Activated naive CD4-positive, alpha-beta T cell treated with anti-CD3 and anti-CD28 coated beads, Interleukin-2, amount 10 ng/mL, durations not matched to agents 7 days and 5 days (primary cell): ENCODE data around the gene MORN2.
"Not testable (repeated sequence)": the region's sequence is repeated elsewhere in the genome, so short reads cannot be mapped to it uniquely, and the experiment has no call there.

Source experiments
- CTCF ChIA-PET: fragments of 350-600 bp; sonication (Branson Sonifier 250); formaldehyde crosslinking; loops from one replicate; lab custom pipeline; 2021; ENCODE audit warnings: antibody characterized with exemption; lab: Charles Lee
- DNase-seq: peaks from one replicate; pipeline ENCODE4 v3.0.0-alpha.2; 2020
- H3K27ac Mint-ChIP-seq: one replicate; pipeline ENCODE4 v1.8.0; 2021; ENCODE audit warnings: mild to moderate bottlenecking, moderate library complexity, mixed read lengths
- H3K27me3 Mint-ChIP-seq: one replicate; pipeline ENCODE4 v1.8.0; 2021; ENCODE audit warnings: mild to moderate bottlenecking, mixed read lengths
- H3K36me3 Mint-ChIP-seq: one replicate; pipeline ENCODE4 v1.8.0; 2021; ENCODE audit warnings: mixed read lengths
- H3K4me1 Mint-ChIP-seq: one replicate; pipeline ENCODE4 v1.8.0; 2021; ENCODE audit warnings: mixed read lengths
- H3K4me3 Mint-ChIP-seq: one replicate; pipeline ENCODE4 v1.8.0; 2021; ENCODE audit warnings: mild to moderate bottlenecking, moderate library complexity, mixed read lengths
- H3K9me3 Mint-ChIP-seq: one replicate; pipeline ENCODE4 v1.8.0; 2021; ENCODE audit warnings: mixed read lengths

Gene MORN2

DNA sequence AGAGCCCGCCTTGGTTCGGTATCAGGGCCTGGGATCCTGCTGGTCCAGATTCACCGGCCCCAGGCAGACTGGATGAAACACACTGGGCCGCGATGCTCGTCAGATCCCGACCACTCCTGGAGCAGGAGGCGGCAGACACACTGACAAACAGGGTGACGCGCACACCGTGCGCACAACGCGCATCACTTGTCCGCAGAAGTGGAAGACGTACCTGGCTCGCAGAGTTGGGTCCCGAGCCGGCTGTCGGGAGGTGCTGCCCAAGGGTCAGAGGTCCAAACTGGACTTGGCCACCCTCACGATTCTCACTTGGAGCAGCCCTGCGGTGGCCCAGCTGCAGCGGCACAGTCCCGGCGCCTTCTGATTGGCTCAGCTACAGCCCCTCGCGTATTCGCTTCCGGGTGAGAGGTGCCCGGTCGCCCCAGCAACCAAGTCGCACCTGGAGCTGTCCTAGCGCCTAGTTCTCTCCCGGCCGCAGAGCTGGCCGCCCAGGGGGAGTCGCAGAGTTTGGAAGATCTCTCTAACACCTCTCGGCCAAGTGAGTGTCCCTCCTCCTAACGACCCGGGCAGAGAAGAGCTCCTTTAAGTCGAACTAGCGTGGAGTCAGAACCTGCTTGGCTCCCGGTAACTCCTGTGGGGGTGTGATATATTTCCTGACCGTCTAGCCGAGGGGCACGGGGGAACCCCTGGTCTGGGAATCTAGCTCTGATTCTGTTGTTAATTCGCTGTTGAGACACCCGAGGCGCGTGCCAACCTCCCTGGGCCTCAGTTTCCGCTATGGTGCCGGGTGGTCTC is at the start of gene MORN2, which contains the start of gene DHX57:
MORN2 (plus strand) TSS at position 401 of the 792 bp plus-strand sequence.
DHX57 (minus strand) TSS at position 359 of the 792 bp plus-strand sequence. CDS start 7,529 bp downstream, outside the sequence.
- Mint-ChIP-seq H3K4me1 (peaks cover 22% of the 10 kb centered on the region), H3K27me3 (no peaks in the 10 kb centered on the region), H3K36me3 (peaks cover 5% of the 10 kb centered on the region), H3K4me3 (peak within 1 kb of the TSS; percentile 81), H3K9me3 (peaks cover 10% of the 10 kb centered on the region), H3K27ac (peak within 1 kb of the TSS; percentile 70)
- DNase-seq, result peak; percentile 92
- CTCF ChIA-PET, result no interaction called here

DNA sequence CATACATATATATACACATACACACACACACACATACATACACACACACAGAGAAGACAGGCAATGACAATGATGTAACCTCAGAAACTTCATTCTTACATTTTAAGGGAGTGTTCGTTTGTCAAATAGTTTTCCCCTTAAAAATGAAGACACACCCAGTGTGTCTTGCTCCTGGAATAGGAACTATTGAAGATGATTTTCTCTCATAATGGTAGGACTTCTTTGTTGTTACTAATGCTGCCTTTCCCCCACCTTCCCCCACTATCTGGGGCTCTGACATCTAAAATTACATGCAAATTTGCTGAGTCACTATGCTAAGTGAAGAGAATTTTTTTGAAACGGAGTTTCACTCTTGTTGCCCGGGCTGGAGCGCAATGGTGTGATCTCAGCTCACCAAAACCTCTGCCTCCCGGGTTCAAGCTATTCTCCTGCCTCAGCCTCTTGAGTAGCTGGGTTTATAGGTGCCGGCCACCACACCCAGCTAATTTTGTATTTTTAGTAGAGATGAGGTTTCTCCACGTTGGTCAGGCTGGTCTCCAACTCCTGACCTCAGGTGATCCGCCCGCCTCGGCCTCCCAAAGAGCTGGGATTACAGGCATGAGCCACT is 48.1 kb upstream of the MORN2 start:
- H3K4me3 Mint-ChIP-seq, H3K4me1 Mint-ChIP-seq: not testable (repeated sequence)
- peaks cover 13% of the 10 kb centered on the region for H3K36me3 Mint-ChIP-seq

DNA sequence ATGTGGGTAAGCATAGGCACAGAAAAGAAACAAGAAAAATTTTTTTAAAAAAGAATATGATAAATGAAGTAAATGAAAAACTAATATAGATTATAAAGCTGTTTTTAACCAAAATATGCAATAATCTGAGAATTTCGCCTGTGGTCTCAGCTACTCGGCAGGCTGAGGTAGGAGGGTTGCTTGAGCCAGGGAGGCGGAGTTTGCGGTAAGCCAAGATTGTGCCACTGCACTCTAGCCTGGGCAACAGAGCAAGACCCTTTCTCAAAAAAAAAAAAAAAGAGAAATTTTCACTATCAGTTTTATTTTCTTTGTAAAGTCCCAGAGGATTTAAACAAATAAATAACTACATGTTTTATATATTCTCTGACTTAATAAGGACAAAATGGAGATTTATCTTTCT is 47.3 kb upstream of the MORN2 start:
- DNase-seq, result no peak
- no peak overlapping the region for H3K4me3 Mint-ChIP-seq
- CTCF ChIA-PET, result interaction anchor here (1.2 kb wide), 1 partner anchor 293 kb away, joined by 3 read pairs; no protein-coding TSS in a partner anchor
- H3K27ac Mint-ChIP-seq, result no peak overlapping the region
- H3K4me1 Mint-ChIP-seq, result peaks cover 5% of the 10 kb centered on the region
- peaks cover 9% of the 10 kb centered on the region for H3K36me3 Mint-ChIP-seq
- no peaks in the 10 kb centered on the region for H3K9me3 Mint-ChIP-seq
- no peaks in the 10 kb centered on the region for H3K27me3 Mint-ChIP-seq

More for the DNA sequence above, 48.1 kb upstream of the MORN2 start:
- H3K9me3 Mint-ChIP-seq, DNase-seq, H3K27me3 Mint-ChIP-seq, CTCF ChIA-PET, H3K27ac Mint-ChIP-seq: not testable (repeated sequence)

DNA sequence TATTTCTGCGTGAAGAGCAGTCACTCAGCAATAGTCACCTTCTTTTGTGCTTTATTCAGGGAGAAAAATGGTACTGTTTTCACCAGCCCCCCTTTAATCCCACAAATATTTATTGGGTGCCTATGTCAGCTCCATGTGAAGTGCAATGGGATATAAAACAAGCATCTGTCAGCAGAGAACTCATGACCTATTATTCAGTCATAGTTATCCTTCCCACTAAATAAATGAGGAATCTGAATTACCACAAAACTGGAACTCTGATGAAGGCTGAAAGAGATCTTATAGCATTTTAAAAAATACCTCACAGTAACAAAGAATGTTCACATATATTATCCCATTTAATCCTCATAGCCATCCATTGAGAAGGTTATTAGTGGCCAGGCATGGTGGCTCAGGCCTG is 45.8 kb upstream of the MORN2 start:
- peaks cover 10% of the 10 kb centered on the region for H3K36me3 Mint-ChIP-seq

DNA sequence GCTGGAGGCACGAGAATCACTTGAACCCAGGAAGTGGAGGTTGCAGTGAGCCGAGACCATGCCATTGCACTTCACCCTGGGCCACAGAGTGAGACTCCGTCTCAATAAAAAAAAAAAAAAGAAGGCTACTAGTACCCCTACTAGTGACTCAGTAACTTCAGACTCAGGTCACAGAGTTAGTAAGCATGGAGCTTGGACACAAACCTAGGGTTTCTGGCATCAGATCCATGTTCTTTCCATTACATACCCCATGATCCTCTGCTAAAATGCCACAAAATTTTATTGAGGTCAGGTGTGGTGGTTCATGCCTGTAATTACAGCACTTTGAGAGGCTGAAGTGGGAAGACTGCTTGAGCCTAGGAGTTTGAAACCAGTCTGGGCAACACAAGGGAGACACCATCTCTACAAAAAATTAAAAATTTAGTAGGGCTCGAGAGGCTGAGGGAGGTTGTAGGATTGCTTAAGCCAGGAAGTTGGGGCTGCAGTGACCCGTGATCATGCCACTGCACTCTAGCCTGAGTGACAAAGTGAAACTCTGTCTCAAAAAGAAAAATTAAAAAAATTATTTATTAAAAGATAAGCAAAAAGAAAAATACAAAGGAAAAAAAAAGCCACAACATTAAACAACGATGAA is 45.1 kb upstream of the MORN2 start:
- peaks cover 8% of the 10 kb centered on the region for H3K36me3 Mint-ChIP-seq
- no peak for DNase-seq
- no peaks in the 10 kb centered on the region for H3K9me3 Mint-ChIP-seq
- H3K4me3 Mint-ChIP-seq, result no peak overlapping the region
- no peak overlapping the region for H3K27ac Mint-ChIP-seq
- CTCF ChIA-PET, result interaction anchor here (0.7 kb wide), 1 partner anchor 221 kb away, joined by 4 read pairs; no protein-coding TSS in a partner anchor
- no peaks in the 10 kb centered on the region for H3K27me3 Mint-ChIP-seq
- peaks cover 5% of the 10 kb centered on the region for H3K4me1 Mint-ChIP-seq

More for the DNA sequence above, 45.8 kb upstream of the MORN2 start:
- CTCF ChIA-PET, result no interaction called here
- Mint-ChIP-seq H3K27ac (no peak overlapping the region), H3K4me3 (no peak overlapping the region), H3K4me1 (peaks cover 5% of the 10 kb centered on the region), H3K27me3 (no peaks in the 10 kb centered on the region), H3K9me3 (no peaks in the 10 kb centered on the region)
- no peak for DNase-seq

DNA sequence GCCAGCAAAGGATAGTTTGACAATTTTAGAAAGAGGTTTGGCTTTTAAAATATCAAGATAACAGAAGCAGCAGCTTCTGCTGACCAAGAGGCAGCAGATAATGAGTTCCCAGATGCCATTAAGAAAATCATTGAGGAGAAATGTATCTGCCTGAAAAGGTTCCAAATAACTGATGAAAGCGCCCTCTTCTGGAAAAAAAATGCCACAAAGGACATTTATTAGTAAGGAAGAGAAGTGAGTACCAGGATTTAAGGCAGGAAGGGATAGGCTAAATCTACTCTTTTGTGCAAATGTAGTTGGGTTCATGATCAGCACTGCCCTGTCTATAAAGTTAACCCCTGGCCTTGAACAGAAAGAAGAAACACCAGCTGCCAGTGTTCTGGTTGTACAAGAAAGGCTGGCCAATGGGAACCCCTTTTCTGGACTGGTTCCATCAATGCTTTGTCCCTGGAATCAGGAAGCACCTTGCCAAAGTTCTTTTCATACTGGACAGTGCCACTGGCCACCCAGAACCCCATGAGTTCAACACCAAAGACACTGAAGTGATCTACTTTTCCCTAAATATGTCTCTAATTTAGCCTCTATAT is 40.7 kb upstream of the MORN2 start:
- no peaks in the 10 kb centered on the region for H3K9me3 Mint-ChIP-seq
- H3K27ac Mint-ChIP-seq, result no peak overlapping the region
- H3K4me1 Mint-ChIP-seq, result peaks cover 3% of the 10 kb centered on the region
- CTCF ChIA-PET, result interaction anchor here (1.0 to 1.7 kb wide), 5 partner anchors 9 to 122 kb away, joined by 3 to 6 read pairs (median 3); no protein-coding TSS in a partner anchor
- no peaks in the 10 kb centered on the region for H3K27me3 Mint-ChIP-seq
- no peak overlapping the region for H3K4me3 Mint-ChIP-seq
- peaks cover 4% of the 10 kb centered on the region for H3K36me3 Mint-ChIP-seq
- DNase-seq, result no peak

DNA sequence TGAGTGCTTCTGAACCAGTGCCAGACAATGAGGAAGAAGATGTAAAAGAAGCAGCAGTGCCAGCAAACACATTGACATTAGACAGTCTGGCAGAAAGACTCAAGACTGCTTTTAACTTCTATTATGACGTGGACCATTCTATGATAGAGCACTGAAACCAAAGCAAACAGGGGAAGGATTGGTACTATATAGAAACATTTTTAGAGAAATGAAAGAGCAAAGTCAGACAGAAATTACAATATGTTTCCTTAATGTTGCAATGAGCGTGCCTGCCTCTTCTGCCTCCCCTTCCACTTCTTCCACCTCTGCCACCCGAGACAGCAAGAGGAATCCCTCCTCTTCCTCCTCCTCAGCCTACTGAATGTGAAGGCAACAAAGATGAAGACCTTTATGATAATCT is 39.8 kb upstream of the MORN2 start:
- H3K27ac Mint-ChIP-seq, result no peak overlapping the region

DNA sequence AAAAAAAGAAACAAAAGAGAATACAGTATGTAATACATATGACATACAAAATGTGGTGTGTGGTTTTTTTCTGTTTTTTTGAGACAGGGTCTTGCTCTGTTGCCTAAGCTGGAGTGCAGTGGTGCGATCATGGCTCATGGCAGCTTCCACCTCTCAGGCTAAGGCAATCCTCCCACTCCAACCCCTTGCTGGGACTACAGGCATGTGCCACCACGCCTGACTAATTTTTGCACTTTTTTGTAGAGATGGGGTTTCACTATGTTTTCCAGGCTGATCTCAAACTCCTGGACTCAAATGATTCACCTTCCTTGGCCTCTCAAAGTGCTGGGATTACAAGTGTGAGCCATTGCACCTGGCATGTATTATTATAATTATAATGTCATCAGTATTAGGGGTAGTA is 39.0 kb upstream of the MORN2 start:
- Mint-ChIP-seq H3K27ac (no peak overlapping the region), H3K4me3 (no peak overlapping the region), H3K9me3 (no peaks in the 10 kb centered on the region), H3K36me3 (peaks cover 10% of the 10 kb centered on the region), H3K4me1 (peaks cover 3% of the 10 kb centered on the region), H3K27me3 (no peaks in the 10 kb centered on the region)
- CTCF ChIA-PET, result interaction anchor here (1.1 kb wide), 1 partner anchor 111 kb away, joined by 3 read pairs; no protein-coding TSS in a partner anchor
- DNase-seq, result no peak

More for the DNA sequence above, 39.8 kb upstream of the MORN2 start:
- no peak overlapping the region for H3K4me3 Mint-ChIP-seq
- DNase-seq, result no peak
- H3K27me3 Mint-ChIP-seq, result no peaks in the 10 kb centered on the region
- H3K36me3 Mint-ChIP-seq, result peaks cover 4% of the 10 kb centered on the region
- CTCF ChIA-PET, result interaction anchor here (1.7 kb wide), 1 partner anchor 10 kb away, joined by 6 read pairs; no protein-coding TSS in a partner anchor
- H3K9me3 Mint-ChIP-seq, result no peaks in the 10 kb centered on the region
- peaks cover 3% of the 10 kb centered on the region for H3K4me1 Mint-ChIP-seq

DNA sequence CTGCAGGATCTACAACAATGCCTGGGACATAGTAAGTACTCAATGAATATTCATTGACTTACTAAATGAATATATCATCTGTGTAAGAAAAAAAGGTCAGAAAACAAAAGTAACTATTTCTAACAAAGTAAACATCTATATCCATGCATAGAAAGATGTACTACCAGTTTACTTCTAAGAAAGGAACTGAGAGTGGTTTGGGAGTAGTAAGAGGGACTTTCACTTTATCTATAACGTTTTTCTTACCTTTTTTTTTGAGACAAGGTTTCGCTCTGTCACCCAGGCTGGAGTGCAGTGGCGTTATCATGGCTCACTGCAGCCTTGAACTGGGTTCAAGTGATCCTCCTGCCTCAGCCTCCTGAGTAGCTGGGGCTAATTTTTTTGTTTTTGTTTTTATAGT is 25.7 kb upstream of the MORN2 start:
- no peaks in the 10 kb centered on the region for H3K27me3 Mint-ChIP-seq
- H3K4me1 Mint-ChIP-seq, result no peaks in the 10 kb centered on the region
- no peak overlapping the region for H3K27ac Mint-ChIP-seq
- DNase-seq, result no peak
- H3K36me3 Mint-ChIP-seq, result peaks cover 16% of the 10 kb centered on the region
- no peak overlapping the region for H3K4me3 Mint-ChIP-seq
- no peaks in the 10 kb centered on the region for H3K9me3 Mint-ChIP-seq
- CTCF ChIA-PET, result no interaction called here

DNA sequence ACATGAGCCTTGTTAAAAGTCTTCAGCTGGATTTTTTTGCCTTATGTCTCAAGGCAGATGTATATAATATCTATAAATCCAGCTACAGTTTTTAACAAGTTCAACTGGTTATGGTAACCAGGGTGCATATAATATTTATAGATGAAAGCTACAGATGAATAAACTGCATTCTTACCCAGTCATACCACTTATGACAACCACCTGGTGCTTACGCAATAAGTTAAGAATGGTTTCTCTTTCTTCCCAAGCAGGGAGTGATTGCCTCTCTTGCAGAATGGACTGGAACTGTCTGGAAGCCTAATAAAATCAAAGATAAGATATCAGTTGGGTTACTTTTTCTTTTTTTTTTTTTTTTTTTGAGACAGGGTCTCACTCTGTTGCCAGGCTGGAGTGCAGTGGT is 19.6 kb upstream of the MORN2 start:
- Mint-ChIP-seq H3K27me3 (no peaks in the 10 kb centered on the region), H3K4me3 (no peak overlapping the region), H3K36me3 (peaks cover 22% of the 10 kb centered on the region), H3K9me3 (no peaks in the 10 kb centered on the region), H3K4me1 (no peaks in the 10 kb centered on the region), H3K27ac (no peak overlapping the region)
- no peak for DNase-seq
- CTCF ChIA-PET, result interaction anchor here (1.1 kb wide), 1 partner anchor 9 kb away, joined by 3 read pairs; no protein-coding TSS in a partner anchor

DNA sequence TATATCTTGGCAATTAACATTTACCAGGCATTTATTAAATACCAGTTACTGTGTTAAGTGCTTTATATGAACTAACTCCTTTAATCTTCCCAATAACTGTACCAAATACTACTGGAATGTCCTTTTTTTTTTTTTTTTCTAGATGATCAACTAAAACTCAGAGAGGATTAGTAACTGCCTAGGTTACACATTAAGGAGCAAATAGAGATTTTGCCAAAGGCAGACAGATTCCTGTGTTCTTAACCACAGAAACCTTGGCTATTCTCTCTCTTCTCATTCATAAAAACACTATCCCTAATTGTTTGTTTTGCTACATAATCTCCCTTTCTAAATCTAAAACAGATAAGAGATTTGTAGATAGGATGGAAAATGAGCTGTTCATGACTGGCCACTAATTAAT is 13.3 kb upstream of the MORN2 start:
- H3K9me3 Mint-ChIP-seq, result no peaks in the 10 kb centered on the region
- H3K27me3 Mint-ChIP-seq, result no peaks in the 10 kb centered on the region
- H3K4me3 Mint-ChIP-seq, result no peak overlapping the region
- no peak overlapping the region for H3K27ac Mint-ChIP-seq
- CTCF ChIA-PET, result no interaction called here
- no peak for DNase-seq
- peaks cover 7% of the 10 kb centered on the region for H3K4me1 Mint-ChIP-seq
- H3K36me3 Mint-ChIP-seq, result peaks cover 23% of the 10 kb centered on the region

DNA sequence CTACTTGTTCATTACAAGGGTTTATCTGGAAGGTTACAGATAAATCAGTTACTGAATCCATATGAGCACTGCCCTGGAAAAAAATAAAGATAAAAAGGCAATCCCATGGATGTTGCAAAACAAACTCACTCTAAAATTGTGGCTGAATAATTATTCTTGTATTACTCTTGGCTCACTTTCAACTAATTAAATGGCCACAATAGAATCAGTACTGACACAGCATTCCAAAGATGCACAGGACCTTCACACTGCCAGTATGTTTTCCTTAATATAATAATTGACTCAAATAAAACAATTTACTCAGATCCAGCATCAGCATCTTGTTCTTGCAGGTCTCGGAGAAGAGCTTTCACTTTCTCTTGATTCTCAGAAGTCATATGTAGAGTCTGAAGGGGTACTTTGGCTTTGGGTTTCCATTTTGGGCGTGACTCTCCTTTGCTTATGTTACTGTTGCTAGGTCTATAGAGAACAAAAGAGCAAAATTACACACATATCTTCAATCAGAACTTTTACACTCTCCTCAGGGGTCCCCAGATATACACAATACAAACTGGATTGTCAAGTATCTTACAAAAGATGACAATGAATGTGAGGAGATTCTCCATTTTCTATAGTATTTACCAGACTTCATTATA is 12.6 kb upstream of the MORN2 start:
- Mint-ChIP-seq H3K4me1 (peaks cover 7% of the 10 kb centered on the region), H3K36me3 (peaks cover 23% of the 10 kb centered on the region), H3K27me3 (no peaks in the 10 kb centered on the region), H3K4me3 (no peak overlapping the region), H3K9me3 (no peaks in the 10 kb centered on the region), H3K27ac (no peak overlapping the region)
- DNase-seq, result no peak
- CTCF ChIA-PET, result no interaction called here

DNA sequence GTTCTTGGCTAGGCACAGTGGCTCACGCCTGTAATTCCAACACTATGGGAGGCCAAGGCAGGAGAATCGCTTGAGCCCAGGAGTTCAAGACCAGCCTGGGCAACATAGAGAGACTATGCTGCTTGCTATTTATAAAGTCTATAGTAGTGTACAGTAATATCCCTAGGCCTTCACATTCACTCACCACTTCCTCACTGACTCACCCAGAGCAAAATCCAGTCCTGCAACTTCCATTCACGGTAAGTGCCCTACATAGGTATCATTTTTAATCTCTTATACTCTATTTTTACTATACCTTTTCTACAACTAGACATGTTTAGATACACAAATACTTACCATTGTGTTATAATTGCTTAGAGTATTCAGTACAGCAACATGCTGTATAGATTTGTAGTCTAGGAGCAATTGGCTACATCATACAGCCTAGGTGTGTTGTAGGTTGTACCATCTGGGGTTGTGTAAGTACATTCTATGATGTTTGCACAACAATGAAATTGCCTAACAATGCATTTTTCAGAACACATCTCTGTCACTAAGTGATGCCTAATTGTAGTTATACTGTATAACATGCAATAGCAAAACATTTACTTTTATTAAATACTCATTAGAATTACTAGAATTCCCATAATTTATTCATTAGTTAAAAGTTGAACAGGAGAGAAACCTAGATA is 8.9 kb upstream of the MORN2 start:
- CTCF ChIA-PET, result no interaction called here
- no peaks in the 10 kb centered on the region for H3K27me3 Mint-ChIP-seq
- peaks cover 14% of the 10 kb centered on the region for H3K36me3 Mint-ChIP-seq
- H3K27ac Mint-ChIP-seq, result no peak overlapping the region
- no peak for DNase-seq
- H3K4me1 Mint-ChIP-seq, result peaks cover 7% of the 10 kb centered on the region
- H3K4me3 Mint-ChIP-seq, result no peak overlapping the region
- H3K9me3 Mint-ChIP-seq, result peaks cover 12% of the 10 kb centered on the region
